A549 treated with AZD2906 at 1 μM for 4 hours (cell line): ENCODE data around the gene QKI. TPM values are rescaled to one million over a fixed set of nuclear protein-coding genes. Genes with fewer than 3 reads are reported as not detected.

Source experiments
- total RNA-seq: library from RNA; stranded (reverse); fragments of 200-300 nt; extraction: Qiagen RNA extraction; gene quantifications from 5 replicates; pipeline ENCODE4 v1.2.3, GENCODE V29; 2022

The QKI gene
- total RNA-seq: 35.1 to 69.3 TPM (median 44.4 TPM) in 5 replicates

DNA sequence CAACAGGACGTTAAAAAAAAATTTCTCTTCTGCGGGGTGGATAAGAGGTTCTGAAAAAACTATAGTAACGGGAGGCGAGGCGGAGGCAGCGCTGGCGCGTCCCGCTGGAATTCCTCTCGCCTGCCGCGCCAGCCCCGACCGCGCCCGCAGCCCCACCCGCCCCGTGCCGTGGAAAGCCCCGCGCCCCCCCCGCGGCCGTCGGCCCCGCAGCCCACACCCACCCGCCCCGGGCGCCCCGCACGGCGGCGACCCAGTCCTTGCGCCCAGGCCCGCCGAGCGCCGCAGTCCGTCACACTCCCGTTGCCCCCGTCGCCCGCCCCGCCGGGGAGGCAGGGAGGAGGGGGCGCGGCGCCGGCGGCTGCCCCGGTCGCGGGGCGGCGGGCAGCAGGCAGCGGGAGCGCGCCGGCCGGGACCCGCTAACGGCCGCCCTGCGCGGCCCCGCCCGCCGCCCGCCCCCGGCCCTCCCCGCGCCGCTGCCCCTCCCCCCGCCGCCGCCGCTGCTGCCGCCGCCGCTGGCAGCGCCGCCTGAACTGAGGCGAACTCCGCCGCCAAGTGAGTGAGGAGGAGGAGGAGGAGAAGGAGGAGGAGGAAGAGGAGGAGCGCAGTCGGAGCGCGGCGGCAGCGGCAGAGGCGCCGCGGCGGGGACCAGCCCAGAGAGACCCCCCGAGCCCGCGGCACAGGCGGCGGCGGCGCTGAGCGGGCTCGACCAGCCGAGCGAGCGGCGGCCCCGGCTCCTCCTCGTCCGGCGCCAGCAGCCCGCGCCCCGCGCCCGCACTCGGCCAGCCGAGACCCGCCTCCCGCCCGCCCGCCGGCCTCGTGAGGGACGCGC is at the start of gene QKI:
QKI (plus strand) TSS at position 602 of the 829 bp plus-strand sequence. CDS start 476 bp downstream, outside the sequence.

